Adrenal gland (tissue), 12 donors: Measurements from ENCODE around the gene DNAAF5. TPM values are rescaled to one million over a fixed set of nuclear protein-coding genes. Genes with fewer than 3 reads are reported as not detected.

Source experiments
- DNase-seq, 7 donors: peaks; one replicate each; pipeline ENCODE4 v3.0.0-alpha.2; 2019 to 2020
- H3K27ac ChIP-seq, 5 donors: fragments of 200-600 bp; sonication (generic) in 4 of 5; 1 replicate in 3 of 5; 2 replicates in 2 of 5; pipeline versions ENCODE4 v1.5.1 to v1.8.0; 2016 to 2020; ENCODE audit warnings: mild to moderate bottlenecking in 1 of 5
- H3K27me3 ChIP-seq: fragments of 200-600 bp; 2 replicates; pipeline ENCODE4 v1.8.0; 2021
- H3K36me3 ChIP-seq, 2 donors: fragments of 200-600 bp; replicated peaks in 1 of 2; 1 replicate in 1 of 2; 2 replicates in 1 of 2; pipeline versions ENCODE4 v1.5.1 to v1.8.0; 2018 to 2022
- H3K4me1 ChIP-seq, 2 donors: fragments of 200-600 bp; replicated peaks in 1 of 2; 1 replicate in 1 of 2; 2 replicates in 1 of 2; pipeline versions ENCODE4 v1.5.1 to v1.8.0; 2018 to 2021
- H3K4me3 ChIP-seq, 4 donors: fragments of 200-600 bp; sonication (generic) in 3 of 4; one replicate each; pipeline ENCODE4 v1.5.1; 2016 to 2018
- H3K9me3 ChIP-seq, 3 donors: fragments of 200-600 bp; sonication (generic) in 1 of 3; replicated peaks in 1 of 3; 1 replicate in 2 of 3; 2 replicates in 1 of 3; pipeline versions ENCODE4 v1.5.1 to v1.8.0; 2016 to 2021
- POLR2A ChIP-seq, 2 donors: fragments of 450-650 bp; IDR thresholded peaks; one replicate each; pipeline ENCODE4 v1.6.1; 2017; ENCODE audit warnings: antibody characterized with exemption in 2 of 2, mild to moderate bottlenecking in 2 of 2, moderate library complexity in 1 of 2
- WGBS, 4 donors: extraction: QIAGEN DNeasy Blood & Tissue Kit in 2 of 4; methylation state at CpG; one replicate each; pipeline versions ENCODE4 v1.1.5 to v1.1.7; 2013 to 2017; 5-methylcytosine and 5-hydroxymethylcytosine counted together
- intact Hi-C, 2 donors: fragments of 100-400 bp; cut with DNase I; formaldehyde crosslinking; loops; one replicate each; pipeline versions ENCODE4 v1.14.1 to v1.15.0; 2022 to 2023
- polyA plus RNA-seq, 3 donors: library from polyadenylated mRNA; stranded (reverse); fragments of 200-250 nt in 2 of 3; fragments of 350-450 nt in 1 of 3; fragmentation: Illumina TruSeq in 1 of 3; extraction: RNeasy Lipid Tissue Mini Kit (QIAGEN cat#74804) in 1 of 3; gene quantifications; one replicate each; pipeline ENCODE4 v1.2.3, GENCODE V29; 2013 to 2014
- total RNA-seq, 9 donors: library from RNA; depleted of rRNA in 4 of 9; stranded (reverse); fragments of >200 nt in 4 of 9; fragments of 120-200 nt in 1 of 9; fragmentation: NEBNext Ultra II Directional in 1 of 9; extraction: Animal tissue kit (Norgen Biotek cat#: 25700) in 1 of 9; gene quantifications; one replicate each; pipeline versions ENCODE4 v1.1.0 to v1.2.4, GENCODE V29; 2013 to 2023
- TF ChIP-seq, protein P1 (sequence below), 6 experiments: fragments of 450-650 bp in 4 of 6; fragments of 200-600 bp in 2 of 6; sonication (generic) in 1 of 6; IDR thresholded peaks; 1 replicate in 5 of 6; 2 replicates in 1 of 6; pipeline versions ENCODE4 v1.5.1 to v1.8.0; 2016 to 2021; ENCODE audit warnings: antibody characterized with exemption in 6 of 6, mild to moderate bottlenecking in 2 of 6, moderate library complexity in 1 of 6
- donor health status: healthy with polysubstance abuse.
- donor health status: Bipolar disorder and iron deficiency.
- donor health status: DM: yes; HTN: yes; CAD: no.
- donor health status: DM: no; HTN: no; CAD: no.
- donor health status: DM: no; HTN: no; CAD: no.
- donor health status: DM: yes; HTN: yes; CAD: no.

The DNAAF5 gene
- total and polyA plus RNA-seq, 12 donors, result 7.9 to 32.7 (median 19.4) TPM

DNA sequence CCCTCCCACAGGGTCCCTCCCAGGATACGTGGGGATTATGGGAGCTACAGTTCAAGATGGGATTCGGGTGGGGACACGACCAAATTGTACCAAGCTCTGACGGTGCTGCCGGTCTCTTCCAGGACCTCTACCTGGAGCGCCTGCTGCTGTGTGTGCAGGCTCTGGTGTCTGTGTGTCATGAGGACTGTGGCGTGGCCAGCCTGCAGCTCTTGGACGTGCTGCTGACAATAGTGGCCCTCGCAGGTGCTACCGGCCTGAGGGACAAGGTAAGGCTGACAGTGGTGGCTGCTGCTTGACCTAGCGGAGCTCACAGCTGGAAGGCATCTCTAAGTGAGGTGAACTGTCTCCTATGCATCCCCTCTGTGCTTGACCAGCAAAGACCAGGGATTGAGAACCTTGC lies 35.1 kb downstream of the DNAAF5 start:
- WGBS, 4 donors, result 93 to 96% (median 96%) methylated on average over 5 to 11 of the region's 11 CpGs

DNA sequence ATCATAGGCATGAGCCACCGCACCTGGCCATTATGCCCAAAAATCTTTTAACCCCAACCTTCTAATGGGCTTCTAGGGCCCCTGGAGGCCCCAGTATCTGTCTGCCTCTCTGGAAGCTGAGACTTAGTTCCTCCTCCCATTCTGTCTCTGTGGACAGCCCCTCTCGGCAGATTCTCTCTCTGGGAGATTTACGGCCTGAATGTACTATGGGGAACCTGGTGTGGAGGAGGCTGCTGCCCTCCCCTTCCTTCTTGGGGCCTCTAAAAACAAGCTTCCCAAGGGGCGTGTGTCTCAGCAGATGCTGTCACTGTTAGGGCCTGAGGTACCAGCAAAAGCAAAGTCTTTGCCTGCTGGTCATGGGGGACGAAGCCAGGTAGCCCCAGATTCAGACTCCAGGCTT lies 36.4 kb downstream of the DNAAF5 start:
- intact Hi-C loops, result no loop called here
- Histone ChIP-seq H3K27ac (no peak overlapping the region), H3K4me3 (no peak overlapping the region), H3K36me3 (peaks cover 0 to 60% of the 10 kb centered on the region in 2 donors), H3K9me3 (no peaks in the 10 kb centered on the region), H3K4me1 (no peaks in the 10 kb centered on the region), H3K27me3 (no peaks in the 10 kb centered on the region)
- no peak for DNase-seq
- TF ChIP-seq POLR2A (IDR thresholded peaks at IDR 0.05), result no peak
- TF ChIP-seq, protein P1, sequence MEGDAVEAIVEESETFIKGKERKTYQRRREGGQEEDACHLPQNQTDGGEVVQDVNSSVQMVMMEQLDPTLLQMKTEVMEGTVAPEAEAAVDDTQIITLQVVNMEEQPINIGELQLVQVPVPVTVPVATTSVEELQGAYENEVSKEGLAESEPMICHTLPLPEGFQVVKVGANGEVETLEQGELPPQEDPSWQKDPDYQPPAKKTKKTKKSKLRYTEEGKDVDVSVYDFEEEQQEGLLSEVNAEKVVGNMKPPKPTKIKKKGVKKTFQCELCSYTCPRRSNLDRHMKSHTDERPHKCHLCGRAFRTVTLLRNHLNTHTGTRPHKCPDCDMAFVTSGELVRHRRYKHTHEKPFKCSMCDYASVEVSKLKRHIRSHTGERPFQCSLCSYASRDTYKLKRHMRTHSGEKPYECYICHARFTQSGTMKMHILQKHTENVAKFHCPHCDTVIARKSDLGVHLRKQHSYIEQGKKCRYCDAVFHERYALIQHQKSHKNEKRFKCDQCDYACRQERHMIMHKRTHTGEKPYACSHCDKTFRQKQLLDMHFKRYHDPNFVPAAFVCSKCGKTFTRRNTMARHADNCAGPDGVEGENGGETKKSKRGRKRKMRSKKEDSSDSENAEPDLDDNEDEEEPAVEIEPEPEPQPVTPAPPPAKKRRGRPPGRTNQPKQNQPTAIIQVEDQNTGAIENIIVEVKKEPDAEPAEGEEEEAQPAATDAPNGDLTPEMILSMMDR (IDR thresholded peaks at IDR 0.05), result no peak
- WGBS, 4 donors, result 69 to 88% (median 81%) methylated on average over 2 to 5 of the region's 5 CpGs

More for the DNA sequence above, 35.1 kb downstream of the DNAAF5 start:
- peaks cover 0 to 72% of the 10 kb centered on the region in 2 donors for H3K36me3 ChIP-seq
- no peak overlapping the region for H3K4me3 ChIP-seq
- no peak for TF ChIP-seq POLR2A (IDR thresholded peaks at IDR 0.05)
- TF ChIP-seq, protein P1 (IDR thresholded peaks at IDR 0.05), result no peak
- no peaks in the 10 kb centered on the region for H3K9me3 ChIP-seq
- intact Hi-C loops, result no loop called here
- no peaks in the 10 kb centered on the region for H3K27me3 ChIP-seq
- DNase-seq, result no peak
- H3K4me1 ChIP-seq, result no peaks in the 10 kb centered on the region
- no peak overlapping the region for H3K27ac ChIP-seq

- DNase-seq, result no peak
- no peak overlapping the region for H3K4me3 ChIP-seq
- TF ChIP-seq, protein P1 (IDR thresholded peaks at IDR 0.05), result no peak
- no peak for TF ChIP-seq POLR2A (IDR thresholded peaks at IDR 0.05)
- no peak overlapping the region for H3K27ac ChIP-seq
- no peaks in the 10 kb centered on the region for H3K4me1 ChIP-seq
- H3K27me3 ChIP-seq, result no peaks in the 10 kb centered on the region
- H3K36me3 ChIP-seq, result peaks cover 0 to 52% of the 10 kb centered on the region in 2 donors
- H3K9me3 ChIP-seq, result no peaks in the 10 kb centered on the region
- WGBS, 4 donors, result 95 to 100% (median 97%) methylated on average over 8 to 19 of the region's 19 CpGs
- intact Hi-C loops, result no loop called here
Measured at GRCh38 chr7:763762-764161, 37.3 kb downstream of the DNAAF5 start.

DNA sequence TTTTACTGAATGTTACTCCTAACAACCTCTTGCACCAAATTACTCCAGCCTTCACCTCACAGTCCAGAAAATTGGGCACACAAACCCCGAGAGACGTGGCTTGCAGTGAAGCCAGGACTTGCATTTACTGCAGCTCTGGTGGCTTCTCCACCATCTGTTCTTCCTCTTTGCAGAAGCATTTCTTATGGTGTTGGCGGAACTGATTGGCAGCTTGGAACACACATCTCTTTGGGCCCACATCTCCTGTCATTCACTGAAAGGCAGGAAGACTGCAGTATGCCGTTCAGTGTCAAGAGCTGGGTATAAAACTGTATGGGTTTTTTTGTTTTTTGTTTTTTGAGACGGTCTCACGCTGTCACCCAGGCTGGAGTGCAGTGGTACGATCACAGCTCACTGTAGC lies 38.9 kb downstream of the DNAAF5 start:
- Histone ChIP-seq H3K36me3 (peaks cover 0 to 41% of the 10 kb centered on the region in 2 donors), H3K4me1 (no peaks in the 10 kb centered on the region), H3K9me3 (no peaks in the 10 kb centered on the region), H3K27me3 (no peaks in the 10 kb centered on the region), H3K27ac (no peak overlapping the region), H3K4me3 (no peak overlapping the region)
- no peak for DNase-seq
- no peak for TF ChIP-seq POLR2A (IDR thresholded peaks at IDR 0.05)
- TF ChIP-seq, protein P1 (IDR thresholded peaks at IDR 0.05), result no peak
- WGBS, 4 donors, result 92 to 97% (median 96%) methylated on average over 7 of the region's 7 CpGs
- intact Hi-C loops, result no loop called here
